Measurements from ENCODE around the gene LMNA.
"Not testable (repeated sequence)": the region's sequence is repeated elsewhere in the genome, so short reads cannot be mapped to it uniquely, and the experiment has no call there.

Gene LMNA

DNA sequence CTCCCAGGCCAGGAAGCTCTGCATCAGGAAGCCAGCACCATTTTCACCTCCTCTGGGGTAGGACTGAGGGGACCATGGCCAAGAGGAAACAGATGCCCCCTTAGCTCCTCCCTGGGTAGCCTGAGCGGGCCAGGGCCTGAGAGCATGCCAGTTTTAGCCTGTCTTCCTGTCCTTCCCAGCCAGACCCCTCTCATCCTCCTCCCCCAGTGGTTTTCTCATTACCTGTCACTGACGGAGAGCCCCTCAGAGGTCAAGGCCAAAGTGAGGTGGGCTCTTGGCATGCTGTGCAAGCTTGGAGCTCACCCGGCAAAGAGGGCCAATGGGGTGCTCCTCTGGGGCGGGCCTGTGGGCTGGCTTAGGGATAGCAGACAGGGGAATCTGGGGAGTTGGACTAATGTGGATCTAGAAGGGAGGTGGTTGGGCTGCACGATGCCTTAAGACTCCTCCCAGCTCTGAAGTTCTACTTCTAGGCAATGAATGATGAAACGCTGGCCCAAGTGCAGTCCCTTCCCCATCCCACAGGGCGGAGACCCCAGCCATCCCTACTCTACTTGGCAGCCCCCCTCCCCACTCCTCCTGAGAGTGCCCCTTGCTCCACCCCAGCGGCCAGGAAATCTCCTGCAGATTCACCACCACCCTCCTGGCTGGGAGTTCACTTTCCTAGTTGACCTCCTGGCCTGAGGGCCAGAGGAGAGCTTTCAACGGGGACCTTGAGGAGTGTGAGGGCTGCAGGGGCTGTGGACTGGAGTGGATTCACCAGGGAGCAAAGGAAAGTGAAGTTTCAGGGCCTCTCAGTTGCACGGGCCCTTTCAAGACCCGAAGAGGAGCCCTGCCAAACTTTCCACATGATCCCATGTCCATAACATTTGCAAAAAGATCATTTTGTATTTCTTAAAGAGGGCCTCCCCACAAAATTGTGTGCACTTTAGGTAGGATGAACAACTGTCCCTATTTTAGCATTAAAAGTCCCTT lies 9.4 kb upstream of the LMNA start:
- DNase-seq (ENCODE audit: low read depth): peak; percentile 92

DNA sequence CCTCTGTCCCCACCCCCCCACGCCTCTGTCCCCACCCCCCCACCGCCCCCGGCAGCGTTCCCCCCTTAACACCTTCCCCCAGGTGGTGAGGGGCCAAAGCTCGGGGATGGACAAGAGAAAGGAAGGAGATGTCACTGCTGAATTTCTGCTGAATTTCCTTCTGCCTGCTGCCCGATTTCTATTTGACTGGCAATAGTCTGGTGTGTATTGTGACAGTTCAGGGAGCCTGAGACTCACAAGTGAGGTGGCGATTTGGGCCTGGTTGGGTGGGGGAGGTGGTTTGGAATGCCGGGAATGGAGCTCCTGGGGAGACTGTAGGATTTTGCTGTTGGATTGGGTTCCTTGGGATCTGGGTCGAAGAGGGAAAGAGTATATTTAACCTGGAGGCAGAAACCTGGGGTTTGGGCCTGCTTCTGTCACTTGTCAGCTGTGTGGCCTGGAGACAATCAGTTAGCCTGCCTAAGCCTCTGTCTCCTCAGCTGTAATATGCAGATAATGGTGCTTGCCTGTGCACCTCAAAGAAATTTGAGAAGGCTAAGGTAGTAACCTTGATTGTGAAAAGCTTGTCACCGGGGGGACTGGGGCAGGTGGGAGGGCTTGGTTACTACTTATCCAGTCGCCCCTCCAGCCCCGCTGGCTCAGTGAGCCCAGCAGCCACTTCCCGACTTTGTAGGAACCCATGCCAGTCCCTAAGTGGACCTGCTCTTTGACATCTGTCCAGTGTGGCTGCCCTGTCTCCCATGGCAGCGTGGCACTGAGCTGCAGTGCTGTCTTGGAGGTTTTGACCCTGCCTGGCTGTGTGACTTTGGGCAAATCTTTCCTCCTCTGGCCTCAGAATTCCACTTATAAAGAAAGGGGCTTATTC lies 7.7 kb upstream of the LMNA start:
- DNase-seq (ENCODE audit: low read depth): peak; percentile 31

DNA sequence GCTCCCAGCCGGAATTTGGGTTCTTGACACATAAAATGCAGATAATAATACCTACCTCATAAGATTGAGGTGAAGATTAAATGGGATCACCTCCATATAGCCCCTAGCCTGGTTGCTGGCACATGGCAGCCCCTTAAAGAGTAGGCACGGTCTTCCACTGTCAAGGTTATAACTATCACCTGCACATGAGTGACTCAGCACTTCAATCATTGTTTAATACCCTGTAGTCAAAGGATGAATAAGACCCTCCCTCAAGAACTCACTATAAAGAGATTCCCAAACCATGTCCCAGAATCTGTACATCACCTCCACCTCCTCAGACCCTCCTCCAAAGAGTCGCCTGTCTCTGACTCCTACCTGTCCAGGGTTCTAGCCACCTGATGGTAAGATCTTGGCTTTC lies 6.5 kb upstream of the LMNA start:
- no peak for DNase-seq (ENCODE audit: low read depth)

DNA sequence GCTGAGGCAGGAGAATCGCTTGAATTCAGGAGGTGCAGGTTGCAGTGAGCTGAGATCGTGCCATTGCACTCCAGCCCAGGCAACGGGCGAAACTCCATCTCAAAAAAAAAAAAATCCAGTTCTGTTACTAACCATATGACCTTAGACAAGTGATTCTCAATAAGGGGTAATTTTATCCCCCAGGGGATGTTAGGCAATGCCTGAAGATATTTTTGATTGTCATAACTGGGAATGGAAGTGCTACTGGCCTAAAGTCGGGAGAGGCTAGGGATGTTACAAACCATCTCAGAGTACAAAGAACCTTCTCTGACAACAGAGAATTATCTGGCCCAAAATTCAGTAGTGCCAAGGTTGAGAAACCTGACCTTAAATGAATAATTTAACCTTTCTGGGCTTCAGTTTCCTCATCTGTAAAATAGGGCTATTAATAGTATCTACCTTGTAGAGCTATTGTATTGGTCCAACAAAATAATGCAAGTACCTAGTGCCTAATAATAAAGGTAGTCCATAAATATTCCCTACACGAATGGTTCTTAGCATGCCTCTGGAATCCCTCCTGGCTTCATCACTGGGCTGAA lies 5.8 kb upstream of the LMNA start:
- DNase-seq (ENCODE audit: low read depth): peak; percentile 91

DNA sequence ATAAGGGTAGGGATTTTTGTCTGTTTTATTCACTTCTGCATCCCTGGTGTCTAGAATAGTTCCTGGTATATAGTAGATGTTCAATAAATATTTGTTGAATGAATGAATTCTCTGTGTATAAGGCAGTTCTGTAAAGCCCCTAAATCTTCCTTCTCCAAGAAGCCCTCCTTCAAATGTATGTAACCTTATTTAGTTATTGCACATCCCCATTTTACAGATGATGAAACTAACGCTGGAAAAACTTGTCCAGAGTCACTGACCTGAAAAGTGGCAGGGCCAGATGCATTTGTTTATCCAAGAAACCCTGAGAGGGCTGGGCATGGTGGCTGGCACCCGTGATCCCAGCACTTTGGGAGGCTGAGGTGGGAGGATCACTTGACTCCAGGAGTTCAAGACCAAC lies 4.3 kb upstream of the LMNA start:
- DNase-seq (ENCODE audit: low read depth): no peak

DNA sequence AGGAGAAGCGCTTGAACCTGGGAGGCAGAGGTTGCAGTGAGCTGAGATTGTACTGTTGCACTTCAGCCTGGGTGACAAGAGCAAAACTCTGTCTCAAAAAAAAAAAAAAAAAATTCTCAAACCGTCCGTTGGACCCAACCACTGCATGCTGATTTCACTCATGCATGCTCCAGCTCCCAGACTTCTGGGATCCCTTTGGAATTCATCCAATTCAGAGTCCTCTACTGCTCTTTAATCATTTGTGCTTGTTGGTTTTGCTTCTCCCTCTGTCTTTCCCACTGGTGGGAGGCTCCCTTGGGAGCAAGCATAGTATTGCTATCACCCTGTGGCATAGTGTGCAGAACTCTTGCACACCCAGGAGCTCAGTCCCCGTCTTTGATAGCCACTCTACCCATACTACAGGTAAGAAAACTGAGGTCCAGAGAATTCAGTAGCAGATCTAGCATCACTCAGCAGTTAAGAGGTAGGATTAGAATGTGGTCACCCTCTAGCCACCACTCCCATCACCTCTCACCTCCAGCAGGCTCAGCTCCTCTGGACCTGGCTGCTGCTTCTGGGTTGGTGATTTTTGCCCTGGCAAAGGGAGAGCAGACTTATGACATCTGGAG lies 3.1 kb upstream of the LMNA start:
- no peak for DNase-seq (ENCODE audit: low read depth)

DNA sequence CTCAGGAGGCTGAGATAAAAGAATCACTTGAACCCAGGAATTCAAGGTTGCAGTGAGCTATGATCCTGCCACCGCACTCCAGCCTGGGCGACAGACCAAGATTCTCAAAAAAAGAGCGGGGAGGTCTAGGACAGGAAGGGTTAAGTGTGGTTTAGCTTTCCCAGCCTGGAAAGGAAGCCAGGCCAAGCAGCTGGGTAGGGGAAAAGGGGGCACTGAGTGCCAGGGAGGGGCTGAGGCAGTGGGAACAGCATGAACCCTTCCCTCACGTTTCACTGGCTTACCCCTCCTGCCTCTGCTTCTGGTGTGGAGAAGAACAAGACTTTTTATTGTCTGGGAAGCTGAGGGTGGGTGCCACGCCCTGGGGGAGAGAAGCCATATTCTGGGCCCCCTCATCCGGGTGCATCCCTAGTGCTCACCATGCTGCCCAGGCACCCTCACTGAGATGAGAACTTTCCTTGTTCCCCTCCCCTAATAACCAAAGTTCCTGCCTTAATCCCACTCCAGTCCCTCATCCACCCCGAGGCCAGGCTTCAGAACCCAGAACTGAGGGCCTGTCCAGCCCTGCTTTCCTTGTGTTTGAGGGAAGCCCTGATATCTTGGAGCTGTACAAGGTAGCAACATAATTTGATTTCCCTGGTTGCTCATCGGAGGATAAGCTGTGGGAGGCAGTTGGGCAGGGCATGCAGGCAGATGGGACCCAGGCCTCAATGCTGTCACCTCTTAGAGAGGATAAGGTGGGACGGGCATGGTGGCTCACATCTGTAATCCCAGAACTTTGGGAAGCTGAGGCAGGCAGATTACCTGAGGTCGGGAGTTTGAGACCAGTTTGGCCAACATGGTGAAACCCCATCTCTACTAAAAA lies 2.0 kb upstream of the LMNA start:
- DNase-seq (ENCODE audit: low read depth): no peak

DNA sequence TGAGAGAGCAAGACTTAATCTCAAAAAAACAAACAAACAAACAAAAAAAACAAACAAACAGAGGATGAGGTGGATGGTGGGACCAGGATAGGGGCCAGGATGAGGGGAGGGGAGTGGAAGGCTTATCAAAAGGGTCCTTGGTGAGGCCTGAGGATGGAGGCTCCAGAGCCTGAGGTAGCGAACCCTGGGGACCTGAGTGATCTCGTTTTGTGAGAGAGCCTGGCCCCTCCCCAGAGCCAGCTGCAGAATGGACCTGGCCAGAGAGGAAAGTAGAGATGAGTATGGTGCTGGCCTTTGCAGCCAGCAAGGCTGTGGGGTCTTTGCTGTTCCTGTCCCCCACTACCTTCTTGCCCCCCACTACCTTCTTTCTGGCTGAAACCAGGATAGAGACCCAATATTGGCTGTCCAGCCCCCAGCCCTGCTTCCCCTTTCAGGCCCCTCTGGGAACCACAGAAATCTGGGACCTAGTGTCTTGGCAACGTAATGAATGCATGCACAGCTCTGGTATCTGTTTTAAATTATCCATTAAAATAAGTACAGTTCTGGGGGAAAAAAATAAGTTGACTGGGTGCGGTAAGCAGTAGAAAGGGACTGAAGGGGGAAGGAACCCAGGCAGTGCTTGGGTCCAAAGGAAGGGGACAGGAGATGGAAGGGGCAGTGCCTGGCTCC lies 1.1 kb upstream of the LMNA start:
- DNase-seq (ENCODE audit: low read depth): peak; percentile 76

DNA sequence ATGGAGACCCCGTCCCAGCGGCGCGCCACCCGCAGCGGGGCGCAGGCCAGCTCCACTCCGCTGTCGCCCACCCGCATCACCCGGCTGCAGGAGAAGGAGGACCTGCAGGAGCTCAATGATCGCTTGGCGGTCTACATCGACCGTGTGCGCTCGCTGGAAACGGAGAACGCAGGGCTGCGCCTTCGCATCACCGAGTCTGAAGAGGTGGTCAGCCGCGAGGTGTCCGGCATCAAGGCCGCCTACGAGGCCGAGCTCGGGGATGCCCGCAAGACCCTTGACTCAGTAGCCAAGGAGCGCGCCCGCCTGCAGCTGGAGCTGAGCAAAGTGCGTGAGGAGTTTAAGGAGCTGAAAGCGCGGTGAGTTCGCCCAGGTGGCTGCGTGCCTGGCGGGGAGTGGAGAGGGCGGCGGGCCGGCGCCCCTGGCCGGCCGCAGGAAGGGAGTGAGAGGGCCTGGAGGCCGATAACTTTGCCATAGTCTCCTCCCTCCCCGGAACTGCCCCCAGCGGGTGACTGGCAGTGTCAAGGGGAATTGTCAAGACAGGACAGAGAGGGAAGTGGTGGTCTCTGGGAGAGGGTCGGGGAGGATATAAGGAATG lies 505 bp downstream of the LMNA start:
- no peak for DNase-seq (ENCODE audit: low read depth)

DNA sequence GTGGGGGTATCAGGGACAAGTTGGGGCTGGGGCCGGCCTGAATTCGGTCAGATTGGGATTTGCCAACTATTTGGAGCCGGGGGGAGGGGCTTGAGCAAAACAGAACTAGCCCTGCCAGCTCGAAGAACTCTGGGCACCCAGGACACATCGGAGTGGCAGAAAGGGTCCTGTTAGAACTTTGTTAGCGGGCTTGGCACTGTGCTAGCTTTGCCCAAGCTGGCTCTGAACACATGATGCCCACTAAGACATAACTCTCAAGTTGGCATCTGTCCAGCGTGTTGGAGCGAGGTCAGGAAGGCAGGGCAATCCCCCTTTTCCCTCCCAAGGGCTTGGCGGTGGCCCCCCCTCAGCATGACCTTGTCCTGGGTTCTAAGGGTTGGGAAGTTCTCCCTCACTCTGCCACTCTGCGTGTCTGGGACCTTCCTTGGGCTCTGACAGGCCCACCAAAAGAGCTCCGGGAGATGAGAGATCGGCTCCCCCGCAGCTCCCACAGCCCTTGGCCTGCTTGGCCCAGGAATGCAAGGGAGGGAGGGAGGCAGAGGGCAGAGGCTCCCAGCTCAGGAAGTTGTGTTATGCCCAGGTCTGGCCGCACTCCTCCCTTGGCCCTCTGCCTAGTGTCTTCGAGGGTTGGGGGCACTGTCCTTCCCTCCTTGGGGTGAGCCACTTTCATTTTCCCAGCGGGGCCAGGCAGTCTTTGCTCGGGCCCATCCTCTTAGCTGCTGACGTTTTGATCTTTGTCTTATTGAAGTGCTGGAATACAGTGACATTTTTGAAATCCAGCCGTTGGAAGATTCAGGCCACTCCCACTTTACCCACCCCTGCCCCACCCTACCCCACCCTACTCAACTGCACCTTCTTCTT lies 1.2 kb downstream of the LMNA start:
- DNase-seq (ENCODE audit: low read depth): peak; percentile 78

DNA sequence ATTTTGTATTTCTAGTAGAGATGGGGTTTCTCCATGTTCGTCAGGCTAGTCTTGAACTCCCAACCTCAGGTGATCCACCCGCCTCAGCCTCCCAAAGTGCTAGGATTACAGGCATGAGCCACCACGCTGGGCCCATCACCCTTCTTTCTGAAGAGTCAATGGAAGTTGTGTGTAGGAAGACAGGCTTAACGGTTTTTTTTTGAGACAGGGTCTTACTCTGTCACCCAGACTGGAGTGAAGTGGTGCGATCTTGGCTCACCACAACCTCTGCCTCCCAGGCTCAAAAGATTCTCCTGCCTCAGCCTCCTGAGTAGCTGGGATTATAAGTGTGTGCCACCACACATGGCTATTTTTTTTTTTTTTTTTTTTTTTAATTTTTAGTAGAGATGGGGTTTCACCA lies 2.2 kb downstream of the LMNA start:
- DNase-seq (ENCODE audit: low read depth): not testable (repeated sequence)

DNA sequence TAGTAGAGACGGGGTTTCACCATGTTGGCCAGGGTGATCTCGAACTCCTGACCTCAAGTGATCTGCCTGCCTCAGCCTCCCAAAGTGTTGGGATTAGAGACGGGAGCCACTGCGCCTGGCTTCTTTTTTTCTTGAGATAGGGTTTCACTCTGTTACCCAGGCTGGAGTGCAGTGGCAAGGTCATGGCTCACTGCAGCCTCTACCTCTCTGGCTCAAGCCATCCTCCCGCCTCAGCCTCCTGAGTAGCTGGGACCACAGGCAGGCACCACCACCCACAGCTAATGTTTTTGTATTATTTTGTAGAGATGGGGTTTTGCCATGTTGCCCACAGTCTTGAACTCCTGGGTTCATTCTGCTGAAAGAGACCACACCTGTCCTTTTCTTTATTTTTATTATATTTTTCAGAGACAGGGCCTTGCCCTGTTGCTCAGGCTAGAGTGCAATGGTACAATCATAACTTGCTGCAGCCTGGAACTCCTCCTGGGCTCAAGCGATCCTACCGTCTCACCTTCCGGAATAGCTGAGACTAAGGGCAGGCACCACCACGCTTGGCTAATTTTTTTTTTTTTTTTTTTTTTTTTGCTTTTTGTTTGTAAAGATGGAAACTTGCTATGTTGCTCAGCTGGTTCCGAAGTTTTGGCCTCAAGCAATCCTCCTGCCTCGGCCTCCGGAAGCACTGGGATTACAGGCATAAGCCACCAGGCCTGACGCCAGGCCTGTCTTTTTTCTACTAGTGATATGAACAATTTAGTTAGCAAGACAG lies 3.1 kb downstream of the LMNA start:
- DNase-seq (ENCODE audit: low read depth): no peak

DNA sequence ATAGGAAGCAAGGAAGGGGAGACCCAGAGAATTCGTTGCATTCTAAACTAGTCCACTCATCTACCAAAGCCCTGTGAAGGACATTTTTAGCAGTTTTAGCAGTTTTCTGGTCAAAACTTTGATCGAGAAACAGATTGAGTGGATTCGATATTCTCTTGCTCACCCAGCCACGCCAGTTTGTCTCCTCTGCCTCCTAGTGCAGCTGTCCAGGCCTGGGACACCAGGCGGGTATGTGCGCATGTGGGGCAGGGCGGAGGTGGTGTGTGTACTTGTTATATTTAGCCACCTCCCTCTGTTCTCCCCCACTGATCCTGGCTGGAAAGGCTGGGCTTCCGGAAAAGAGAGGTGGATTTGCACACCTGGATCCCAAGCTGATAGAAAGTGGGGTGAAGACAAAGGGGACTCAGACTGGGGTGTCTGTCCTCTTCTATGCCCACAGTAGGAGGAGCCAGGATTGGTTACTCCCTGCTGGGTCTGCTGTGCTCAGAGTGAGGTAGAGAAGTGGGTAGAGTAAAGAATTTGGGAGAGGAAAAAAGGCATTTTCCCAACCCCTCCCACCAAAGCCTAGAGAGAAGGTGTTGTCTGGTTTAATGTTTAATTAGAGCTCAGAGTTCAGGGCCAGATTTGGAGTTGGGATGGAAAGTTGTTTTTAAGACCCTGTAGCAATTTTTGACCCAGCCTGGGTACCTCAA lies 3.8 kb downstream of the LMNA start:
- DNase-seq (ENCODE audit: low read depth): no peak

DNA sequence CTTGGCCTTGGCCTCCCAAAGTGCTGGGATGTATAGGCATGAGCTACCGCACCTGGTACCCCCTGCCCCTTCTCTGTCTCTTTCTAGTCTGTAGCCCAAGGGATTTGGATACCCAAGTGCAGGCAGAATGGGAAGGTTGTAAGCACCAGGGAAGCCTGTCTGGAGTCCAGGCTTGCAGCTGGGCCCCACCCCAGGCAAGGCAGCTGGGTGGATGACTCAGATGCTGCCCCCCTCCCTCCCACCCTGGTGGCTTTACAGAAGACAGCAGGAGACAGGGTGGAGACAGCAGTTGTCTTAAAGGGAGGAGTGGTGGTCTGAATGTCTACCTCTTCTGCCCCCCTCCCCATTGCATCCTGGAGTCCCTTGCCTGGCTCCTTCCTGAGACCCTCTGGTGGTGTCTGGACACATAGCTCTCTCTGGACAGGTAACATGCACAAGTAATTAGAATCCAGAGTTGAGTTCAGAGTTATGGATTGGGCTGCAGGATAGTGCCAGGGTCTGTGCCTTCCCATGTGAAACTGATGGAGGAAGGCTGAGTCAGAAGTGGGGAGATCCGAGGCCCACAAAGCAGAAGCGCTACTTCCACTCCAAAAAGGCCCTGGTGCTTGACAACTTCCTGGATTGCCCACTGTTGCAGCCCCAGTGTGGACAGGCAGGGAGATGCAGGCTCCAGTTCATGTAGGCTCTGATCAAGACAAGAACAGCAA lies 5.1 kb downstream of the LMNA start:
- DNase-seq (ENCODE audit: low read depth): peak; percentile 70

DNA sequence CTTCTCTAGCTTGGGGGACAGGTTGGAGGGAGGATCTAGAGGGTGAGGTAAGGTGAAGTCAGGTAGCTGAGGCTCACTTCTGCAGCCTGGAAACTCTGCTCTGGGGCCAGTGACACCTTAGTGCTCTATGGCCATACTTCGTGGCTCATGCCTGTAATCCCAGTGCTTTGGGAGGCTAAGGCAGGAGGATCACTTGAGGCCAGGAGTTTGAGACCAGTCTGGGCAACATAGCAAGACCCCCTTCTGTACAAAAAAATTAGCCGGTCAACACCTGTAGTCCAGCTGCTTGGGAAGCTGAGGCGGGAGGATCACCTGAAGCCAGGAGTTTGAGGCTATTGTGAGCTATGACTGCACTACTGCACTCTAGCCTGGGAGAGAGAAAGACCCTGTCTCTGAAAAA lies 5.8 kb downstream of the LMNA start:
- DNase-seq (ENCODE audit: low read depth): no peak

DNA sequence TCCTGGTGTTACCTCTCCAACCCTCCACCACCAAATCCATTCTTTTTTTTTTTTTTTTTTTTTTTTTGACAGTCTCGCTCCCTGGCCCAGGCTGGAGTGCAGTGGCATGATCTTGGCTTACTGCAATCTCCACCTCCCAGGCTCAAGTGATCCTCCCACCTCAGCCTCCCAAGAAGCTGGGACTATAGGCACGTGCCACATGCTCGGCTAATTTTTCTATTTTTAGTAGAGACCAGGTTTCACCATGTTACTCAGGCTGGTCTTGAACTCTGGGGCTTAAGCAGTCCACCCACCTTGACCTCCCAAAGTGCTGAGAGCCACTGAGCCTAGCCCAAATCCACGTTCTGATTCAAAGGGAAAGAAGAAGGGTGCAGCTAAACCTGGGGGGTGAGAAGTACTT lies 6.5 kb downstream of the LMNA start:
- DNase-seq (ENCODE audit: low read depth): not testable (repeated sequence)

DNA sequence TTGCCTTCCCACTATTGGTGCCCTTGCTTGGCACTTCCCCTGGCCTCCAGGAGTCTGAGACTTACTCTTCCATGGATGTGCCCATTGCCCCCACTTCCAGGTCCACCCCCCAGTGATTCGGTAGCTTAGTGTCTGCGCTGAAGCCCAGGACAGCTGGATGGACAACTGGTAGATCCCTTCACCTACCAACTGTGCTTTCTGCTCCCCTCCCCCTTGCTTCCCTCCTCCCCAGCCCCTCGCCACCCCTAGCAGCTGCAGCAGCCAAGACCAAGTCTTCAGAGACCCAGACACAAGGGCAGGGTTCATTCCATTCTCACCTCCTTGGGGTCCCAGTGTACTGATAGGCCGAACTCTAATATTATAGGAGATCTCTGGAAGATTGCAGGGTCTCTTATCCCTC lies 6.9 kb downstream of the LMNA start:
- DNase-seq (ENCODE audit: low read depth): no peak

Data from fibroblast of gingiva (primary cell).